Activated CD4-positive, alpha-beta T cell treated with anti-CD3 and anti-CD28 coated beads, Interleukin-2, amount 50 U/mL, for 1 hour (primary cell): ENCODE results near the gene ESCO1.
A peak's percentile ranks its signal among the peaks of the same experiment; 100 is the strongest.
"Not testable (repeated sequence)": the region's sequence is repeated elsewhere in the genome, so short reads cannot be mapped to it uniquely, and the experiment has no call there.

Experiments
- DNase-seq: peaks from one replicate; pipeline ENCODE4 v3.0.0-alpha.2; 2020

Gene ESCO1, protein sequence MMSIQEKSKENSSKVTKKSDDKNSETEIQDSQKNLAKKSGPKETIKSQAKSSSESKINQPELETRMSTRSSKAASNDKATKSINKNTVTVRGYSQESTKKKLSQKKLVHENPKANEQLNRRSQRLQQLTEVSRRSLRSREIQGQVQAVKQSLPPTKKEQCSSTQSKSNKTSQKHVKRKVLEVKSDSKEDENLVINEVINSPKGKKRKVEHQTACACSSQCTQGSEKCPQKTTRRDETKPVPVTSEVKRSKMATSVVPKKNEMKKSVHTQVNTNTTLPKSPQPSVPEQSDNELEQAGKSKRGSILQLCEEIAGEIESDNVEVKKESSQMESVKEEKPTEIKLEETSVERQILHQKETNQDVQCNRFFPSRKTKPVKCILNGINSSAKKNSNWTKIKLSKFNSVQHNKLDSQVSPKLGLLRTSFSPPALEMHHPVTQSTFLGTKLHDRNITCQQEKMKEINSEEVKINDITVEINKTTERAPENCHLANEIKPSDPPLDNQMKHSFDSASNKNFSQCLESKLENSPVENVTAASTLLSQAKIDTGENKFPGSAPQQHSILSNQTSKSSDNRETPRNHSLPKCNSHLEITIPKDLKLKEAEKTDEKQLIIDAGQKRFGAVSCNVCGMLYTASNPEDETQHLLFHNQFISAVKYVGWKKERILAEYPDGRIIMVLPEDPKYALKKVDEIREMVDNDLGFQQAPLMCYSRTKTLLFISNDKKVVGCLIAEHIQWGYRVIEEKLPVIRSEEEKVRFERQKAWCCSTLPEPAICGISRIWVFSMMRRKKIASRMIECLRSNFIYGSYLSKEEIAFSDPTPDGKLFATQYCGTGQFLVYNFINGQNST

GRCh38 chr18:21600526-21601410, at the start of gene ESCO1:
Gene ESCO1 (minus strand): TSS chr18:21600704. CDS start chr18:21574843, 25,861 bp downstream.
- DNase-seq, result peak; percentile 90

DNA sequence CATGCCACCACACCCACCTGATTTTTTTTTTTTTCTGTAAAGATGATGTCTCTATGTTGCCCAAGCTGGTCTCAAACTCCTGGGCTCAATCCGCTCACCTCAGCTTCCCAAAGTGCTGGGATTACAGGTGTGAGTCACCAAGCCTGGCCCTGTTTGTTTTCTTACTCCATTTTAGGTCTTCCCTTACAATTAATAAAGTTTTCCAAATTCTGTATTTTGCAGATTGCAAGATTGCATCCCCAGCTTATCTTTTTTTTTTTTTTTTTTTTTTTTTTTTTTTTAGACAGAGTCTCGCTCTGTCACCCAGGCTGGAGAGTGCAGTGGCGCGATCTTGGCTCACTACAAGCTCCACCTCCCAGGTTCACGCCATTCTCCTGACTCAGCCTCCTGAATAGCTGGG, 39.9 kb upstream of the ESCO1 start:
- not testable (repeated sequence) for DNase-seq

GRCh38 chr18:21638822-21639221, 38.3 kb upstream of the ESCO1 start:
- no peak for DNase-seq

- no peak for DNase-seq
Observed at GRCh38 chr18:21636769-21637168, 36.3 kb upstream of the ESCO1 start.

- DNase-seq, result no peak
Observed at GRCh38 chr18:21634588-21635199, 34.2 kb upstream of the ESCO1 start.

DNA sequence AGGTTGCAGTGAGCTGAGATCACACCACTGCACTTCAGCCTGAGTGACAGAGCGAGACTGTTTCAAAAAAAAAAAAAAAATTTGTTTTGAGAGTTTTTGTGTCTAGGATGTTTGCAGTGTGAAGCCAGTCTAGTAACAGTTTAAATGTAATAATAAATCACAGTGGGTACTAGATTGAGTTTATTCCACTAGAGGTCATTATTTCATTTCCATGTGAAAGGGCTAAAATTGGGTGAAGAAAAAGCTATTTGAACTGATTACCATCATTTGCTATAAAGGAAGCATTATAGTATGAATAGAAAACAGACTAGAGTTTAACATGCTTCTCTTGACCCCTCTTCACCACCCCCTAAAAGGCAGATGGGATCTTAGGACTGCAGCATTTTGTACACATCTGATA, 31.9 kb upstream of the ESCO1 start:
- no peak for DNase-seq

DNA sequence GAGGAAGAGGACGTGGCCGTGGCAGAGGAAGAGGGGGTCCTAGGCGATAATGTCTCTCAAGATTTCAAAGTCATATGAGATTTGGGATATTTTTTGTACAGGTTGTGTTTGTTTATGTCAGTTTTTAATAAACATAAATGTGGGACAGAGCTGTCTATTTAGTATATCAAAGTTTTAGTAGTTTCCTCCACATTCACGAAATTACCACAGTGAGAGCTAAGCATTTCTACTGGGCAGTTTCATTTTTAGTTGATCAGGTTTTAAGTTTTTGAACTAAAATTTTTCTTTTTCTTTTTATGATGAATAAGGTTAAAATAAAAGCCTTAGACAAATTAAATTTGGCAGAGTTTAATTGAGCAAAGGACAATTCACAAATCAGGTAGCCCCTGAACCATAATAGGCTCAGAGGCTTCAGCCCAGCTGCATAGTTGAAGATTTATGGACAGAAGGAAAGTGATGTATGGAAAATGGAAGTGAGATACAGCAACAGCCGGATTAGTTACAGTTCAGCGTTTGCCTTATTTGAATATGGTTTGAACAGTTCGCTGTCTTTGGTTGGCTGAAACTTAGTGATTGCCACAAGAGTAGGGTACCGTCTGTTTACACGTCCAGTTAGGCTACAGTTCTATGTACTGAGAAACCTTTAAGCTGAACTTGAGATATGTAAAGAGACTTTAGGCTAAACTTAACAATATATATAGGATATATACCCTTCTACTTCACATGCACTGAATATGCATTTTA, 28.8 kb upstream of the ESCO1 start:
- DNase-seq, result no peak

DNA sequence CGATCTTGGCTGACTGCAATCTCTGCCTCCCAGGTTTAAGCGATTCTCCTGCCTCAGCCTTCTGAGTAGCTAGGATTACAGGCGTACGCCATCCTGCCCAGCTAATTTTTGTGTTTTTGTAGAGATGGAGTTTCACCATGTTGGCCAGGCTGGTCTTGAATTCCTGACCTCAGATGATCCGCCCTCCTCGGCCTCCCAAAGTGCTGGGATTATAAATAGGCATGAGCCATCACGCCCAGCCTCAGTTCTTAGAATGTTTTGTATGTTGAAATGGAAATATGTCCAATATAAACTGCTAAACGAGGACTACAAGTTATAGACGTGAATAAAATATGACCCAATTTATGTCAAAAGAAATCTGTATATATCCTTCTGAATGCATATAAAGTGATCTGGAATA, 21.1 kb upstream of the ESCO1 start:
- not testable (repeated sequence) for DNase-seq

DNA sequence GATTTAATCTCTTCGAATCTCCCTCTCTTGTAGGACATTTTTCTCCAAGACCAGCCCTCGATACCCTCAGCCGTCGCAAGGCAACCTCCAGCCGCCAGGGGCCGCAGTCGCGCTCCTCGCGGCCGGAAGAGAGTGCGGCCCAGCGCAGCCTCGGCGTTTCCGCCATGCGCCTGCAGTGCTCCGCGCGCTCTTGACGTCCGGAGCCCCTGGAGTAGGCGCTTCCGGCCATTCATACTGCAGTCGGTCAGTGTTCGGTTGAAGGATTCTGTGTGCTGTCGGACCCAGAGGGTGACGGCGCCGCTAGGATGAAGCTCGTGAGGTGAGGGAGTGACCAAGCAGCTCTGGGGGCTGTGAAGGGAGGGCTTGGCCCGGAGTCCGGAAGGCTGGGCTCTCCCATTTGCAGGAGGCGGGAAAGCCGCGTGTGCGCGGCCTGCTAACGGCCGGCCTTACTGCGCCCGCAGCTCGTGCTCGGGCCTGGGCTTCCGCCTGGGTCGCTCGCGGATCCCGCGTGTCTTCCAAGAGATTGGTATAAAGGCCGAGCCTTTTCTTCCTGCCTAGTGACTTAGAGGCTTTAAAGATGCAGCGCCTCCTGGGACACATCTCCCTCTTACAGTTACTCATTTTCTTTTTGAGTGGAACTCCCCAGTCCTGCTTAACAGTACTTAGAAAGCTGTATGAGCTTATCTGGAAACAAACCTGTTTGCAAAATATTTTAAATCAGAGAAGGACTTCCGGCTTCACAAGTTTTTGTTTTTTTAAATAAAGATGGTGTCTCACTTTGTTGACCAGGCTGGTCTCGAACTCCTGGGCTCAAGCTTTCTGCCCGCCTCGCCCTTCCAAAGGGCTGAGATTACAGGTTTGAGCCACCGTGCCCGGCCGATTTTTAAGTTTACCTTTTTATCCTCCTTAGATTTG, 11.9 kb upstream of the ESCO1 start, which contains the start of gene SNRPD1:
TSS of gene SNRPD1 (plus strand) at position 190 of the 915 bp plus-strand sequence. CDS start at position 306, 116 bp downstream.
- peak; percentile 82 for DNase-seq

- not testable (repeated sequence) for DNase-seq
Observed at GRCh38 chr18:21611401-21612124, 11.1 kb upstream of the ESCO1 start.

DNA sequence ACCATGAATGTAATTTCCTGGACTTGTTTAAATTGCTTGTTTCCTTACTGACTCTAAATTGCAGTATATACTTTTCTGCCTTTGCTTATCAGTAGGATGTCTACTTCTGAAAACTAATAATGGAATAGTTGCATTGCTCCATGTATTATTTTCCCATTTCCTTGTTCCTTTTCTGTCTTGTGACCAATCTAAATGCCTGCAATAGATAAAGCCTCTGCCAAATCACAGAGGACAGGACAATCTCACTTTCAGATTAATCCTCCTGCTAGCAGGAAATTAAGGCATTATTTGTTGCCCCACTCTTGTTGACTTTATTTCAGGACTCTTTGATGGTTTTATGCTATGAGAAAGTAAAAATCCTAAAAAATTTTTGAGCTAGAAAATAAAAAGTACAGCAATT, 4.7 kb upstream of the ESCO1 start:
- DNase-seq, result no peak

DNA sequence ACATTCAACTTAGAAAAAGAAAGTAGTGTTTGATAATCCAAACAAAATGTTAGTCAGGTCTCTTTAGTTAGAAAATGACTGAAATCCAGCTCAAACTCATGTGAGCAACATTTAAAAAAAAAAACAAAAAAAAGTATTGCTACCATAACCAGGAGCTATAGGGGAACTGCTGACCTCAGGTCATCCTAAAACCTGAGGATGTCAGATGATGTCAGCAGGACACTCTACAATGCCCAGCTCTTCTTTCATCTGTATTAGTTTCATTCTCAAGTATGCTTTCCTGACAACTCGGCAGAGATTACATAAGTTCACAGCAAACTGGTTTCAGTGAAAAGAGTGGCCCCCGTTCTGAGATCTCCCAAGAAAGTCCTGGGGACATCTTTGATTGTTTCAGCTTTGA, 4.2 kb upstream of the ESCO1 start:
- DNase-seq, result no peak

DNA sequence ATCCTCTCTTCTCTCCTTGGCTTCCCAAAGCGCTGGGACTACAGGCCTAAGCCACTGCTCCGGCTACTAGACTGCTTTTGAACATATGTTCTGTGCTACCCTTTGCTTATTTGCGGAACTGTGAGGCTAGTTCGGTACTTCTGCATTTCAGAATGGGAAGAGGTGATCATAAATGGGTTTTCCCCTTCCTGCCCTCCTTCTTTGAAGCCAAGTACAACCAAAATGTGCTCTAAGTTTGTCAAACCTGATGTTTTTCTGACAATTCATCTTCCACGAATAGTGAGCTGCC, 1.7 kb upstream of the ESCO1 start:
- no peak for DNase-seq

DNA sequence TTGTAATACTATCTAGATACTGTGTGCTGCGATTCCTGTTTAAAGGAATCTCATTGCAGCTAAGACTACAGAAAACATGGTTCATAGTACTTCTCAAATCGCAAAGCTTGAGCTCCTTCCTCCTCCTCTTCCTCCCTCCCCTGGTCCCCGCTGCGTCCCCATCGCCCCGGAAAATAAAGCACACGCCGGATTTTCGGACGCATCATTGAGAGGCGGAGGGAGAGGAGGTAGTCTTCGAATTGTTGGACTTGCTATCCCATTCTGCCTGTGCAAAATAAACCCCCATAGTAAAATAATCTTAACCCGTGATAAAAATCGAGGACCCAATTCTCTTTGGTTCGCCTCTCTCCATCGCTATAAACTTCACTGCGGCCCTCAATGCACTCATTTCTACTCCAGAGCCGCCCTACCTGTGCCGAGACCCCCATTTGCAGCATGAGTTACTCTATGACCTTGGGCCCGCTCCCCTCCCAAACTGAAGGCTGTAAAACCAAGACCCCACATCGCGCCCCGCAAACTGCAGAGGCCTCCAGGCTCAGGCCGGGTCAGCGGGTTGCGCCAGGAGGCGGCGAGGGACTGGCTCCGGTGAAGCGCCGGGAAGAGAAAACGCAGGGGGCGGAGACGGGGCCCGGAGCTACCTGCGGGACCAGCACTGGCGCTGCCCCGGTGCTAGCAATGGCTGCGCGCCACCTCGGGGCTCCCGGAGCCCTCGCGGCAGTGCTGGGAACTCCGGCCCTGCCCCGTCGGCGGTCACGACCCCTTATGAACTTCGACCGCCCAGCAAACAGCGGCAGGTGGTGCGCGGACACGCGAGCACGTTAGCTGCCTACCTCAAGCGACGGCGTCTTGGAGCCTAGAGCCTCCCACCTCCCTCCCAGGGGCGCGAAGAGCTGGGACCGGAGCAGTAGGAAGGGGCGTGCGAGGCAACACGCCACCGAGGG, 649 bp downstream of the ESCO1 start:
- no peak for DNase-seq

DNA sequence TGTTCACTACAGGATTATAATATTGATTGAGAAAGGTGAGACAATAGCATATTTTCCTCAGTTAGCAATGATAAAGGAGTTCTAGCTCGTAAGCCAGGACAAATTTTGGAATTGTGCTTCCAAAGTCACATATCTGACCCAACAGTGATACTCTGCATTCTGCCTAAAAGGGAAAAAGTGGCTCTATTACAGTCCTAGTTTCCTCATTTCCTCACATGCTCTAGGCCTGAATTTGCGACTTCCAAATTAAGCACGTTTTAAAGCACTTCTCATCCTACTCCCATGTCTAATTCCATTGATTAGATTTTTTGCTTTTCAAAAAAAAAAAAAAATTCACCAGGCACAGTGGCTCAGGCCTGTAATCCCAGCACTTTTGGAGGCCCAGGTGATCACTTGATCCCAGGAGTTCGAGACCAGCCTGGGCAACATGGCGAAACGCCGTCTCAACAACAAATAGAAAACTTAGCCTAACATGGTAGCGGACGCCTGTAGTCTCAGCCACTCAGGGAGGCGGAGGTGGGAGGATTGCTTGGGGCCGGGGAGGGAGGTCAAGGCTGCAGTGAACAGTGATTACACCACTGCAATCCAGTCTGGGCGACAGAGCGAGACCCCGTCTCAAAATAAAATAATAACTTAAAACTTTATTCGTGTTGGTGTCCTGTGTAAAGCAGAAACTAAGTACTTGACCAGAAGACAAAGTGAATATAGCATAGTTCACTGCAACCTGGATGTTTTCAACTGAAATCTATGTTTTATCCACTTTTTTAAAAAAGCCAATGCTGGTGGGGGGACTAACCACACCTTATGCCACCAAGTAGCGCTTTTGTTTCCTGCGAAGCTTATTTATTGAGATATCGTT, 1.5 kb downstream of the ESCO1 start:
- DNase-seq, result no peak

GRCh38 chr18:21597620-21598019, 2.9 kb downstream of the ESCO1 start:
- DNase-seq, result no peak

- no peak for DNase-seq
Observed at GRCh38 chr18:21593540-21594257, 6.8 kb downstream of the ESCO1 start.
